Measurements from ENCODE around the gene CDK6.

DNA sequence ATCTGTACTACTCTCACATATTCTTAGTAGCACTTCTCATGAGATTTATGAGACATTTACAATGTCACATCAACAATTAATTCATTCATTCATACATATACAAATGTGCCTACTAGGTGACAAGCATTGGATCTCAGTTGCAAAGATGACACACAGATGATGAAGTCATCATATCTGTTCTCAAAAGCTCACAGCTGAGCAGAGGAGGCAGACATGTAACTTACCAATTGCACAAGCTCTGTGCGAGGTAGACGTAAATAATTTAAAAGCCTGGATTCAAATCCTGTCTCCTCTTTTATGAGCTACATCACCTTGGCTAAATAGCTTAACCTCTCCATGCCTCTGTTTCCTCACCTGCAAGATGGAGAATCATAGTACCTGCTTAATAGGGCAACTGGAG lies 136.8 kb downstream of the CDK6 start:
- no peak for TF ChIP-seq POLR2A (IDR thresholded peaks at IDR 0.05; ENCODE audit: low read depth, low read length)
- TF ChIP-seq NRF1 (conservative IDR thresholded peaks at IDR 0.05; ENCODE audit: low read depth, low read length): no peak
- TF ChIP-seq RAD21 (IDR thresholded peaks at IDR 0.05; ENCODE audit: insufficient read depth, low read depth, low read length): no peak
- TF ChIP-seq, protein P1, sequence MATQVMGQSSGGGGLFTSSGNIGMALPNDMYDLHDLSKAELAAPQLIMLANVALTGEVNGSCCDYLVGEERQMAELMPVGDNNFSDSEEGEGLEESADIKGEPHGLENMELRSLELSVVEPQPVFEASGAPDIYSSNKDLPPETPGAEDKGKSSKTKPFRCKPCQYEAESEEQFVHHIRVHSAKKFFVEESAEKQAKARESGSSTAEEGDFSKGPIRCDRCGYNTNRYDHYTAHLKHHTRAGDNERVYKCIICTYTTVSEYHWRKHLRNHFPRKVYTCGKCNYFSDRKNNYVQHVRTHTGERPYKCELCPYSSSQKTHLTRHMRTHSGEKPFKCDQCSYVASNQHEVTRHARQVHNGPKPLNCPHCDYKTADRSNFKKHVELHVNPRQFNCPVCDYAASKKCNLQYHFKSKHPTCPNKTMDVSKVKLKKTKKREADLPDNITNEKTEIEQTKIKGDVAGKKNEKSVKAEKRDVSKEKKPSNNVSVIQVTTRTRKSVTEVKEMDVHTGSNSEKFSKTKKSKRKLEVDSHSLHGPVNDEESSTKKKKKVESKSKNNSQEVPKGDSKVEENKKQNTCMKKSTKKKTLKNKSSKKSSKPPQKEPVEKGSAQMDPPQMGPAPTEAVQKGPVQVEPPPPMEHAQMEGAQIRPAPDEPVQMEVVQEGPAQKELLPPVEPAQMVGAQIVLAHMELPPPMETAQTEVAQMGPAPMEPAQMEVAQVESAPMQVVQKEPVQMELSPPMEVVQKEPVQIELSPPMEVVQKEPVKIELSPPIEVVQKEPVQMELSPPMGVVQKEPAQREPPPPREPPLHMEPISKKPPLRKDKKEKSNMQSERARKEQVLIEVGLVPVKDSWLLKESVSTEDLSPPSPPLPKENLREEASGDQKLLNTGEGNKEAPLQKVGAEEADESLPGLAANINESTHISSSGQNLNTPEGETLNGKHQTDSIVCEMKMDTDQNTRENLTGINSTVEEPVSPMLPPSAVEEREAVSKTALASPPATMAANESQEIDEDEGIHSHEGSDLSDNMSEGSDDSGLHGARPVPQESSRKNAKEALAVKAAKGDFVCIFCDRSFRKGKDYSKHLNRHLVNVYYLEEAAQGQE (IDR thresholded peaks at IDR 0.05; ENCODE audit: low read depth, low read length): no peak
- no peak for TF ChIP-seq RBBP5 (conservative IDR thresholded peaks at IDR 0.05)
- TF ChIP-seq, protein P2, sequence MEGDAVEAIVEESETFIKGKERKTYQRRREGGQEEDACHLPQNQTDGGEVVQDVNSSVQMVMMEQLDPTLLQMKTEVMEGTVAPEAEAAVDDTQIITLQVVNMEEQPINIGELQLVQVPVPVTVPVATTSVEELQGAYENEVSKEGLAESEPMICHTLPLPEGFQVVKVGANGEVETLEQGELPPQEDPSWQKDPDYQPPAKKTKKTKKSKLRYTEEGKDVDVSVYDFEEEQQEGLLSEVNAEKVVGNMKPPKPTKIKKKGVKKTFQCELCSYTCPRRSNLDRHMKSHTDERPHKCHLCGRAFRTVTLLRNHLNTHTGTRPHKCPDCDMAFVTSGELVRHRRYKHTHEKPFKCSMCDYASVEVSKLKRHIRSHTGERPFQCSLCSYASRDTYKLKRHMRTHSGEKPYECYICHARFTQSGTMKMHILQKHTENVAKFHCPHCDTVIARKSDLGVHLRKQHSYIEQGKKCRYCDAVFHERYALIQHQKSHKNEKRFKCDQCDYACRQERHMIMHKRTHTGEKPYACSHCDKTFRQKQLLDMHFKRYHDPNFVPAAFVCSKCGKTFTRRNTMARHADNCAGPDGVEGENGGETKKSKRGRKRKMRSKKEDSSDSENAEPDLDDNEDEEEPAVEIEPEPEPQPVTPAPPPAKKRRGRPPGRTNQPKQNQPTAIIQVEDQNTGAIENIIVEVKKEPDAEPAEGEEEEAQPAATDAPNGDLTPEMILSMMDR (IDR thresholded peaks at IDR 0.05 in 2 of 3, conservative IDR thresholded peaks at IDR 0.05 in 1 of 3; ENCODE audit: control insufficient read depth in 2 of 3, extremely low read depth in 1 of 3, insufficient read depth in 1 of 3, low read depth in 3 of 3, low read length in 3 of 3): no peak

Data from GM12878 (cell line).